ENCODE measurements around the gene PTPRS.

The PTPRS gene

GRCh38 chr19:5297272-5297669 is 43.3 kb downstream of the PTPRS start:
- H3K9me3 ChIP-seq (ENCODE audit: control insufficient read depth in 2 of 2, low read length in 2 of 2) = no peaks in the 10 kb centered on the region
- H3K4me1 ChIP-seq (ENCODE audit: control insufficient read depth in 2 of 2, insufficient read depth in 2 of 2, low read length in 2 of 2) = peaks cover 3% of the 10 kb centered on the region in 2 donors
- H3K9ac ChIP-seq (ENCODE audit: low read depth in 1 of 2, low read length in 2 of 2) = no peak overlapping the region
- no peaks in the 10 kb centered on the region for H3K36me3 ChIP-seq (ENCODE audit: control insufficient read depth in 2 of 2, insufficient read depth in 2 of 2, low read length in 2 of 2)
- no peak overlapping the region for H3K4me3 ChIP-seq (ENCODE audit: low read length in 2 of 2)
- H3K27ac ChIP-seq (ENCODE audit: low read depth in 2 of 2, low read length in 2 of 2) = no peak overlapping the region
- H3K27me3 ChIP-seq (ENCODE audit: control insufficient read depth in 2 of 2, insufficient read depth in 2 of 2, low read length in 2 of 2) = peaks cover under 1 to 3% of the 10 kb centered on the region in 2 donors

- Histone ChIP-seq H3K4me1 (ENCODE audit: control insufficient read depth in 2 of 2, insufficient read depth in 2 of 2, low read length in 2 of 2) (peaks cover 7 to 8% of the 10 kb centered on the region in 2 donors), H3K27ac (ENCODE audit: low read depth in 2 of 2, low read length in 2 of 2) (no peak overlapping the region), H3K9me3 (ENCODE audit: control insufficient read depth in 2 of 2, low read length in 2 of 2) (no peaks in the 10 kb centered on the region), H3K4me3 (ENCODE audit: low read length in 2 of 2) (no peak overlapping the region), H3K36me3 (ENCODE audit: control insufficient read depth in 2 of 2, insufficient read depth in 2 of 2, low read length in 2 of 2) (no peaks in the 10 kb centered on the region), H3K27me3 (ENCODE audit: control insufficient read depth in 2 of 2, insufficient read depth in 2 of 2, low read length in 2 of 2) (peaks cover 5 to 7% of the 10 kb centered on the region in 2 donors), H3K9ac (ENCODE audit: low read depth in 1 of 2, low read length in 2 of 2) (no peak overlapping the region)
Measured at GRCh38 chr19:5296457-5297271, 43.9 kb downstream of the PTPRS start.

- Histone ChIP-seq H3K9me3 (ENCODE audit: control insufficient read depth in 2 of 2, low read length in 2 of 2) (no peaks in the 10 kb centered on the region), H3K4me3 (ENCODE audit: low read length in 2 of 2) (no peak overlapping the region), H3K27me3 (ENCODE audit: control insufficient read depth in 2 of 2, insufficient read depth in 2 of 2, low read length in 2 of 2) (peaks cover 5 to 8% of the 10 kb centered on the region in 2 donors), H3K4me1 (ENCODE audit: control insufficient read depth in 2 of 2, insufficient read depth in 2 of 2, low read length in 2 of 2) (peaks cover 7 to 13% of the 10 kb centered on the region in 2 donors), H3K9ac (ENCODE audit: low read depth in 1 of 2, low read length in 2 of 2) (no peak overlapping the region), H3K36me3 (ENCODE audit: control insufficient read depth in 2 of 2, insufficient read depth in 2 of 2, low read length in 2 of 2) (no peaks in the 10 kb centered on the region), H3K27ac (ENCODE audit: low read depth in 2 of 2, low read length in 2 of 2) (no peak overlapping the region)
Measured at GRCh38 chr19:5296021-5296420, 44.6 kb downstream of the PTPRS start.

GRCh38 chr19:5294403-5295160 is 46.0 kb downstream of the PTPRS start:
- Histone ChIP-seq H3K9me3 (ENCODE audit: control insufficient read depth in 2 of 2, low read length in 2 of 2) (no peaks in the 10 kb centered on the region), H3K4me1 (ENCODE audit: control insufficient read depth in 2 of 2, insufficient read depth in 2 of 2, low read length in 2 of 2) (peaks cover 7 to 13% of the 10 kb centered on the region in 2 donors), H3K9ac (ENCODE audit: low read depth in 1 of 2, low read length in 2 of 2) (no peak overlapping the region), H3K36me3 (ENCODE audit: control insufficient read depth in 2 of 2, insufficient read depth in 2 of 2, low read length in 2 of 2) (no peaks in the 10 kb centered on the region), H3K27ac (ENCODE audit: low read depth in 2 of 2, low read length in 2 of 2) (no peak overlapping the region), H3K27me3 (ENCODE audit: control insufficient read depth in 2 of 2, insufficient read depth in 2 of 2, low read length in 2 of 2) (peaks cover 5 to 8% of the 10 kb centered on the region in 2 donors), H3K4me3 (ENCODE audit: low read length in 2 of 2) (no peak overlapping the region)

- Histone ChIP-seq H3K9me3 (ENCODE audit: control insufficient read depth in 2 of 2, low read length in 2 of 2) (no peaks in the 10 kb centered on the region), H3K9ac (ENCODE audit: low read depth in 1 of 2, low read length in 2 of 2) (peak overlapping the region in 1 of 2 donors; percentile 24), H3K27ac (ENCODE audit: low read depth in 2 of 2, low read length in 2 of 2) (peak overlapping the region in 1 of 2 donors; percentile 16), H3K27me3 (ENCODE audit: control insufficient read depth in 2 of 2, insufficient read depth in 2 of 2, low read length in 2 of 2) (peaks cover 5 to 8% of the 10 kb centered on the region in 2 donors), H3K4me3 (ENCODE audit: low read length in 2 of 2) (peak overlapping the region; percentile 54 to 57), H3K4me1 (ENCODE audit: control insufficient read depth in 2 of 2, insufficient read depth in 2 of 2, low read length in 2 of 2) (peaks cover 11 to 13% of the 10 kb centered on the region in 2 donors), H3K36me3 (ENCODE audit: control insufficient read depth in 2 of 2, insufficient read depth in 2 of 2, low read length in 2 of 2) (no peaks in the 10 kb centered on the region)
Measured at GRCh38 chr19:5293612-5294378, 46.8 kb downstream of the PTPRS start.

- peak overlapping the region; percentile 24 to 38 for H3K9ac ChIP-seq (ENCODE audit: low read depth in 1 of 2, low read length in 2 of 2)
Measured at GRCh38 chr19:5292822-5293611, 47.6 kb downstream of the PTPRS start.

GRCh38 chr19:5292453-5292821 is 48.2 kb downstream of the PTPRS start:
- Histone ChIP-seq H3K4me1 (ENCODE audit: control insufficient read depth in 2 of 2, insufficient read depth in 2 of 2, low read length in 2 of 2) (peaks cover 12 to 19% of the 10 kb centered on the region in 2 donors), H3K36me3 (ENCODE audit: control insufficient read depth in 2 of 2, insufficient read depth in 2 of 2, low read length in 2 of 2) (no peaks in the 10 kb centered on the region), H3K9me3 (ENCODE audit: control insufficient read depth in 2 of 2, low read length in 2 of 2) (no peaks in the 10 kb centered on the region), H3K27ac (ENCODE audit: low read depth in 2 of 2, low read length in 2 of 2) (no peak overlapping the region), H3K4me3 (ENCODE audit: low read length in 2 of 2) (peak overlapping the region; percentile 56 to 60), H3K9ac (ENCODE audit: low read depth in 1 of 2, low read length in 2 of 2) (peak overlapping the region in 1 of 2 donors; percentile 12), H3K27me3 (ENCODE audit: control insufficient read depth in 2 of 2, insufficient read depth in 2 of 2, low read length in 2 of 2) (peaks cover 5 to 8% of the 10 kb centered on the region in 2 donors)

More at GRCh38 chr19:5292822-5293611, 47.6 kb downstream of the PTPRS start:
- Histone ChIP-seq H3K27ac (ENCODE audit: low read depth in 2 of 2, low read length in 2 of 2) (peak overlapping the region in 1 of 2 donors; percentile 58), H3K36me3 (ENCODE audit: control insufficient read depth in 2 of 2, insufficient read depth in 2 of 2, low read length in 2 of 2) (no peaks in the 10 kb centered on the region), H3K9me3 (ENCODE audit: control insufficient read depth in 2 of 2, low read length in 2 of 2) (no peaks in the 10 kb centered on the region), H3K4me1 (ENCODE audit: control insufficient read depth in 2 of 2, insufficient read depth in 2 of 2, low read length in 2 of 2) (peaks cover 12 to 18% of the 10 kb centered on the region in 2 donors), H3K27me3 (ENCODE audit: control insufficient read depth in 2 of 2, insufficient read depth in 2 of 2, low read length in 2 of 2) (peaks cover 5 to 8% of the 10 kb centered on the region in 2 donors), H3K4me3 (ENCODE audit: low read length in 2 of 2) (peak overlapping the region; percentile 54 to 57)

GRCh38 chr19:5291588-5292193 is 48.9 kb downstream of the PTPRS start:
- H3K9ac ChIP-seq (ENCODE audit: low read depth in 1 of 2, low read length in 2 of 2) = no peak overlapping the region
- no peaks in the 10 kb centered on the region for H3K36me3 ChIP-seq (ENCODE audit: control insufficient read depth in 2 of 2, insufficient read depth in 2 of 2, low read length in 2 of 2)
- peaks cover 5 to 8% of the 10 kb centered on the region in 2 donors for H3K27me3 ChIP-seq (ENCODE audit: control insufficient read depth in 2 of 2, insufficient read depth in 2 of 2, low read length in 2 of 2)
- no peaks in the 10 kb centered on the region for H3K9me3 ChIP-seq (ENCODE audit: control insufficient read depth in 2 of 2, low read length in 2 of 2)
- peaks cover 12 to 19% of the 10 kb centered on the region in 2 donors for H3K4me1 ChIP-seq (ENCODE audit: control insufficient read depth in 2 of 2, insufficient read depth in 2 of 2, low read length in 2 of 2)
- no peak overlapping the region for H3K27ac ChIP-seq (ENCODE audit: low read depth in 2 of 2, low read length in 2 of 2)
- H3K4me3 ChIP-seq (ENCODE audit: low read length in 2 of 2) = peak overlapping the region; percentile 56 to 60
